NCI-H2107 treated with DMSO at 0.1 percent for 48 hours (cell line): ENCODE measurements around the gene TACC2.
"Not testable (repeated sequence)": the region's sequence is repeated elsewhere in the genome, so short reads cannot be mapped to it uniquely, and the experiment has no call there.

Source experiments
- DNase-seq: peaks from one replicate; lab custom pipeline; 2025; ENCODE audit not compliant: unreplicated experiment; lab: John Stamatoyannopoulos, UW

TACC2 gene

GRCh38 chr10:121978511-121978910, 10.5 kb upstream of the TACC2 start:
- DNase-seq = no peak

GRCh38 chr10:121981346-121981745, 7.6 kb upstream of the TACC2 start:
- no peak for DNase-seq

GRCh38 chr10:121983852-121984251, 5.1 kb upstream of the TACC2 start:
- DNase-seq = no peak

- DNase-seq = no peak
These were observed 4.5 kb upstream of the TACC2 start for GRCh38 chr10:121984463-121984862.

GRCh38 chr10:121990015-121990677, 1.2 kb downstream of the TACC2 start:
- no peak for DNase-seq

GRCh38 chr10:121991727-121992126, 2.8 kb downstream of the TACC2 start:
- not testable (repeated sequence) for DNase-seq

GRCh38 chr10:121994429-121994941, 5.5 kb downstream of the TACC2 start:
- DNase-seq = no peak

- no peak for DNase-seq
These were observed 9.5 kb downstream of the TACC2 start for GRCh38 chr10:121998462-121998861.

GRCh38 chr10:121999301-121999700, 10.3 kb downstream of the TACC2 start:
- no peak for DNase-seq

- DNase-seq = no peak
These were observed 12.7 kb downstream of the TACC2 start for GRCh38 chr10:122001698-122002097.

- no peak for DNase-seq
These were observed 18.5 kb downstream of the TACC2 start for GRCh38 chr10:122007415-122007814.

- DNase-seq = no peak
These were observed 21.6 kb downstream of the TACC2 start for GRCh38 chr10:122010405-122011050.

GRCh38 chr10:122012731-122013130, 23.8 kb downstream of the TACC2 start:
- no peak for DNase-seq

- no peak for DNase-seq
These were observed 24.4 kb downstream of the TACC2 start for GRCh38 chr10:122013311-122013780.

- DNase-seq = no peak
These were observed 25.8 kb downstream of the TACC2 start for GRCh38 chr10:122014652-122015248.

GRCh38 chr10:122017926-122018325, 29.0 kb downstream of the TACC2 start:
- not testable (repeated sequence) for DNase-seq

- DNase-seq = no peak
These were observed 29.5 kb downstream of the TACC2 start for GRCh38 chr10:122018491-122018890.

GRCh38 chr10:122018951-122019413, 30.0 kb downstream of the TACC2 start:
- DNase-seq = no peak

- DNase-seq = peak; percentile 5
These were observed 30.5 kb downstream of the TACC2 start for GRCh38 chr10:122019414-122019975.

GRCh38 chr10:122020226-122020625, 31.3 kb downstream of the TACC2 start:
- no peak for DNase-seq

GRCh38 chr10:122021379-122021778, 32.4 kb downstream of the TACC2 start:
- DNase-seq = no peak

GRCh38 chr10:122021828-122022227, 32.9 kb downstream of the TACC2 start:
- DNase-seq = no peak
